ENCODE results near the gene CCDC172.

DNA sequence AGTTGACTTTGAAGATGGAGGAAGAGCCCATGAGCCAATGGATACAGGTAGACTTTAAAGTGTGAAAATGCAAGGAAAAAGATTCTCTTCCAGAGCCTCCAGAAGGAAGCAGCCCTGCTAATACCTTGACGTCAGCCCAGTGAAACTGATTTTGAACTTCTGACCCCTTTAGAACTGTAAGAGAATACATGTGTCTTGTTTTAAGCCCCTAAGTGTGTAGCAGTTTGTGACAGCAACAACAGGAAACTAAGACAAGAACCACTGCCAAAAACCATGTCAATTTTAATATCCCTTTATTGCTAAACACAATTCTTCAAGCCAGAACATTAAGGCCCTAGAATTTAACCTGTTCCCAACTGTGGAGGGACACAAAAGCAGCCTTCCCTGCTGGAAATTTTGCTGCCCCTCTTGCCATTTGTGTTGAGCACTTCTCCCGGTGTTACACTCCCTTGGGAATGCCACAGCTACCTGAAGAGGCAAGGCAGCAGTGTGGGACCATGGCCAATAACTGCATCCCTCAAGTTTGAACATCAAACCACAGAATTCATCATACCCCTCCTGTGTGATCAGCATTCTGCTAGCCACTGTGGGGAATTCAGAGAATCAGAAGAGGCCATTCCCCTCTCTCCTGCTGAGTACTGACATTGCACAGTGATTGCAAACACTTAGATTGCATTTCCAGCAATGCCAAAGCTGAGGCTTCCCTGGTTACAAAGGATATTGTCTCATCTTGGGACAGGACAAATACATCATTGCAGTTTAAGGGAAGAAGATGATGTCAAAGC, 12.3 kb upstream of the CCDC172 start:
- TF ChIP-seq, protein P1, sequence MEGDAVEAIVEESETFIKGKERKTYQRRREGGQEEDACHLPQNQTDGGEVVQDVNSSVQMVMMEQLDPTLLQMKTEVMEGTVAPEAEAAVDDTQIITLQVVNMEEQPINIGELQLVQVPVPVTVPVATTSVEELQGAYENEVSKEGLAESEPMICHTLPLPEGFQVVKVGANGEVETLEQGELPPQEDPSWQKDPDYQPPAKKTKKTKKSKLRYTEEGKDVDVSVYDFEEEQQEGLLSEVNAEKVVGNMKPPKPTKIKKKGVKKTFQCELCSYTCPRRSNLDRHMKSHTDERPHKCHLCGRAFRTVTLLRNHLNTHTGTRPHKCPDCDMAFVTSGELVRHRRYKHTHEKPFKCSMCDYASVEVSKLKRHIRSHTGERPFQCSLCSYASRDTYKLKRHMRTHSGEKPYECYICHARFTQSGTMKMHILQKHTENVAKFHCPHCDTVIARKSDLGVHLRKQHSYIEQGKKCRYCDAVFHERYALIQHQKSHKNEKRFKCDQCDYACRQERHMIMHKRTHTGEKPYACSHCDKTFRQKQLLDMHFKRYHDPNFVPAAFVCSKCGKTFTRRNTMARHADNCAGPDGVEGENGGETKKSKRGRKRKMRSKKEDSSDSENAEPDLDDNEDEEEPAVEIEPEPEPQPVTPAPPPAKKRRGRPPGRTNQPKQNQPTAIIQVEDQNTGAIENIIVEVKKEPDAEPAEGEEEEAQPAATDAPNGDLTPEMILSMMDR (IDR thresholded peaks at IDR 0.05; ENCODE audit: insufficient read depth, low read length, poor library complexity, severe bottlenecking): no peak
- no peak for TF ChIP-seq EZH2phosphoT487 (conservative IDR thresholded peaks at IDR 0.05; ENCODE audit: low read length)

Data from SU-DHL-6 (cell line).